ENCODE measurements around the gene DPEP1.
"Not testable (repeated sequence)": the region's sequence is repeated elsewhere in the genome, so short reads cannot be mapped to it uniquely, and the experiment has no call there.

DPEP1 gene

GRCh38 chr16:89579351-89579750, 34.1 kb upstream of the DPEP1 start:
- no peak for DNase-seq

- no peak for DNase-seq
Observed at GRCh38 chr16:89581045-89581695, 32.3 kb upstream of the DPEP1 start.

- DNase-seq, result no peak
Observed at GRCh38 chr16:89581861-89582563, 31.4 kb upstream of the DPEP1 start.

GRCh38 chr16:89582614-89583196, 30.7 kb upstream of the DPEP1 start:
- DNase-seq, result no peak

GRCh38 chr16:89583197-89583894, 30.1 kb upstream of the DPEP1 start:
- DNase-seq, result no peak

- DNase-seq, result no peak
Observed at GRCh38 chr16:89583895-89584644, 29.4 kb upstream of the DPEP1 start.

GRCh38 chr16:89584768-89585549, 28.5 kb upstream of the DPEP1 start:
- no peak for DNase-seq

- DNase-seq, result no peak
Observed at GRCh38 chr16:89586218-89586617, 27.2 kb upstream of the DPEP1 start.

- no peak for DNase-seq
Observed at GRCh38 chr16:89586853-89587252, 26.6 kb upstream of the DPEP1 start.

- not testable (repeated sequence) for DNase-seq
Observed at GRCh38 chr16:89587676-89588075, 25.8 kb upstream of the DPEP1 start.

- DNase-seq, result no peak
Observed at GRCh38 chr16:89588413-89589109, 24.9 kb upstream of the DPEP1 start.

- DNase-seq, result no peak
Observed at GRCh38 chr16:89589241-89589926, 24.1 kb upstream of the DPEP1 start.

- DNase-seq, result no peak
Observed at GRCh38 chr16:89593841-89594240, 19.6 kb upstream of the DPEP1 start.

- no peak for DNase-seq
Observed at GRCh38 chr16:89595330-89596060, 17.9 kb upstream of the DPEP1 start.

- DNase-seq, result no peak
Observed at GRCh38 chr16:89596061-89596689, 17.3 kb upstream of the DPEP1 start.

GRCh38 chr16:89596957-89597649, 16.3 kb upstream of the DPEP1 start:
- DNase-seq, result no peak

GRCh38 chr16:89598199-89598598, 15.2 kb upstream of the DPEP1 start:
- no peak for DNase-seq

GRCh38 chr16:89599451-89599858, 14.0 kb upstream of the DPEP1 start:
- DNase-seq, result no peak

GRCh38 chr16:89599902-89600301, 13.5 kb upstream of the DPEP1 start:
- no peak for DNase-seq
